Cardiac fibroblast (primary cell): Measurements from ENCODE around the gene DICER1.

Experiments
- DNase-seq, 2 donors: peaks; one replicate each; pipeline versions ENCODE4 v3.0.0 to v3.0.0-alpha.2; 2010; ENCODE audit warnings: low read depth in 2 of 2
- H3K4me3 ChIP-seq, 2 donors: replicated peaks in 1 of 2; 1 replicate in 1 of 2; 2 replicates in 1 of 2; pipeline ENCODE4 v1.5.1; 2011; ENCODE audit warnings: low read depth in 2 of 2, low read length in 2 of 2, mild to moderate bottlenecking in 2 of 2, moderate library complexity in 1 of 2
- CTCF ChIP-seq: IDR thresholded peaks from one replicate; pipeline ENCODE4 v1.5.1; 2011; ENCODE audit warnings: low read depth, mild to moderate bottlenecking, low read length, inconsistent platforms

DICER1 gene

GRCh38 chr14:95045106-95045701 lies 112.1 kb downstream of the DICER1 start:
- no peak for TF ChIP-seq CTCF
- no peak for DNase-seq
- no peak overlapping the region for H3K4me3 ChIP-seq

GRCh38 chr14:95044463-95045105 lies 112.7 kb downstream of the DICER1 start:
- DNase-seq: no peak
- TF ChIP-seq CTCF: no peak
- no peak overlapping the region for H3K4me3 ChIP-seq

- DNase-seq: no peak
- no peak for TF ChIP-seq CTCF
- H3K4me3 ChIP-seq: no peak overlapping the region
Measured at GRCh38 chr14:95043732-95044462, 113.4 kb downstream of the DICER1 start.

- TF ChIP-seq CTCF: no peak
- DNase-seq: no peak
- no peak overlapping the region for H3K4me3 ChIP-seq
Measured at GRCh38 chr14:95043314-95043713, 114.0 kb downstream of the DICER1 start.

- no peak overlapping the region for H3K4me3 ChIP-seq
- DNase-seq: no peak
- no peak for TF ChIP-seq CTCF
Measured at GRCh38 chr14:95041477-95042020, 115.8 kb downstream of the DICER1 start.

GRCh38 chr14:95040708-95041476 lies 116.4 kb downstream of the DICER1 start:
- H3K4me3 ChIP-seq: no peak overlapping the region
- DNase-seq: peak in 1 of 2 donors; percentile 58
- TF ChIP-seq CTCF: no peak
